ENCODE results near the gene PGLYRP4. TPM values are rescaled to one million over a fixed set of nuclear protein-coding genes. Genes with fewer than 3 reads are reported as not detected.

PGLYRP4 gene
- total RNA-seq, 1 donor from 2014 or later, result not detected

GRCh38 chr1:153344718-153345025, 4.0 kb downstream of the PGLYRP4 start:
- Mint-ChIP-seq H3K4me1 (no peaks in the 10 kb centered on the region), H3K9me3 (no peaks in the 10 kb centered on the region), H3K36me3 (ENCODE audit: low read depth) (no peaks in the 10 kb centered on the region), H3K27ac (ENCODE audit: unreplicated experiment) (no peak overlapping the region), H3K4me3 (no peak overlapping the region), H3K27me3 (ENCODE audit: low read depth) (peaks cover 81% of the 10 kb centered on the region)
- no peak for DNase-seq (ENCODE audit: low read depth, low spot score)
- TF ChIP-seq, protein P1, sequence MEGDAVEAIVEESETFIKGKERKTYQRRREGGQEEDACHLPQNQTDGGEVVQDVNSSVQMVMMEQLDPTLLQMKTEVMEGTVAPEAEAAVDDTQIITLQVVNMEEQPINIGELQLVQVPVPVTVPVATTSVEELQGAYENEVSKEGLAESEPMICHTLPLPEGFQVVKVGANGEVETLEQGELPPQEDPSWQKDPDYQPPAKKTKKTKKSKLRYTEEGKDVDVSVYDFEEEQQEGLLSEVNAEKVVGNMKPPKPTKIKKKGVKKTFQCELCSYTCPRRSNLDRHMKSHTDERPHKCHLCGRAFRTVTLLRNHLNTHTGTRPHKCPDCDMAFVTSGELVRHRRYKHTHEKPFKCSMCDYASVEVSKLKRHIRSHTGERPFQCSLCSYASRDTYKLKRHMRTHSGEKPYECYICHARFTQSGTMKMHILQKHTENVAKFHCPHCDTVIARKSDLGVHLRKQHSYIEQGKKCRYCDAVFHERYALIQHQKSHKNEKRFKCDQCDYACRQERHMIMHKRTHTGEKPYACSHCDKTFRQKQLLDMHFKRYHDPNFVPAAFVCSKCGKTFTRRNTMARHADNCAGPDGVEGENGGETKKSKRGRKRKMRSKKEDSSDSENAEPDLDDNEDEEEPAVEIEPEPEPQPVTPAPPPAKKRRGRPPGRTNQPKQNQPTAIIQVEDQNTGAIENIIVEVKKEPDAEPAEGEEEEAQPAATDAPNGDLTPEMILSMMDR (conservative IDR thresholded peaks at IDR 0.05), result no peak

DNA sequence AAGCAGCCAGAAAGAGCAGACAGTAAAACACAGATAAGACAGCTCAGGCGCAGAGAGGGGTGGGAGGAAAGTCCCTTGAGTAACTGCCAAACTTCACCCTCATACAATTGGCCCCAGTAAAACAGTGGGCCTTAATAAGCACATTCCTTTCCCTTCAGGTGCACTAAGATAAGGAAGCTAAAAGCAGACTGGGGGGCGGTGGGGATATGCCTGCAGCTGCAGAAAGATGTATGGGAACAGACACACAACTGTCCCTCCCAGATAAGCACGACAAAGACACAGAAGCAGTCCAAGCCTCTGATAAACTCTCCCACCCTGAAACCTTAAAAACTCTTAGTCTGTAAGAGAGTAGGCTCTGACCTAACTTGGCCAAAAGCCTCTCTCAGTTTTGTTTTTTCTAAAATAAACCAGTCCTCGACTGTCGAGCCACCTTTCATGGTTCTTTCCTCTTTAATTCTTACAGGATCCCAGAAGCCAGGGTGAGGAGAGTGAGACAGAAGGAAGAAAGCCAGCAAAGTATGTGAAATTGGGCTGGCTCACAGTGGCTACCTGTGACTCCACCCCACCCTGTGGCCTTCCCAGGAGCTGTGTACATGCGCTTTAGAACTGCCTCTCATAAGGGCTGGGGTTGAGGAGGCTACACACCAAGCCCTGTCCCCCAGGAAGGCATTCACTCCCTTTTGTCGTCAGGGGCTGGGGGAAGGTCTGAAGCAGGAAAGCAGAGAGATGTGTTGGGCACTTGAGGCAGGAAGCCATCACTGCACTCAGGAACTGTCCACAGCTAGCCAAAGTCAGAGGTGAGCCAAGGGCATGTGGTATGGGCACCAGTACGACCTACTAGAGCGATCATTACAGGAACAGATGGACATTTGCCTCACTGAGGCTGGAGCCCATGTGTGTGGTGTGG, 4.6 kb downstream of the PGLYRP4 start:
- H3K9me3 Mint-ChIP-seq, result no peaks in the 10 kb centered on the region
- no peaks in the 10 kb centered on the region for H3K36me3 Mint-ChIP-seq (ENCODE audit: low read depth)
- no peak overlapping the region for H3K4me3 Mint-ChIP-seq
- no peak overlapping the region for H3K27ac Mint-ChIP-seq (ENCODE audit: unreplicated experiment)
- peaks cover 79% of the 10 kb centered on the region for H3K27me3 Mint-ChIP-seq (ENCODE audit: low read depth)
- H3K4me1 Mint-ChIP-seq, result no peaks in the 10 kb centered on the region
- TF ChIP-seq, protein P1 (conservative IDR thresholded peaks at IDR 0.05), result no peak
- no peak for DNase-seq (ENCODE audit: low read depth, low spot score)

- TF ChIP-seq, protein P1 (conservative IDR thresholded peaks at IDR 0.05), result no peak
- Mint-ChIP-seq H3K27ac (ENCODE audit: unreplicated experiment) (no peak overlapping the region), H3K4me3 (no peak overlapping the region), H3K4me1 (no peaks in the 10 kb centered on the region), H3K9me3 (no peaks in the 10 kb centered on the region), H3K36me3 (ENCODE audit: low read depth) (no peaks in the 10 kb centered on the region), H3K27me3 (ENCODE audit: low read depth) (peaks cover 80% of the 10 kb centered on the region)
- DNase-seq (ENCODE audit: low read depth, low spot score), result no peak
Measured at GRCh38 chr1:153343040-153343681, 5.5 kb downstream of the PGLYRP4 start.

GRCh38 chr1:153342178-153342577, 6.5 kb downstream of the PGLYRP4 start:
- TF ChIP-seq, protein P1 (conservative IDR thresholded peaks at IDR 0.05), result no peak
- Mint-ChIP-seq H3K4me1 (no peaks in the 10 kb centered on the region), H3K36me3 (ENCODE audit: low read depth) (no peaks in the 10 kb centered on the region), H3K4me3 (no peak overlapping the region), H3K27ac (ENCODE audit: unreplicated experiment) (no peak overlapping the region), H3K9me3 (no peaks in the 10 kb centered on the region), H3K27me3 (ENCODE audit: low read depth) (peaks cover 80% of the 10 kb centered on the region)
- DNase-seq (ENCODE audit: low read depth, low spot score), result no peak

- H3K9me3 Mint-ChIP-seq, result no peaks in the 10 kb centered on the region
- peaks cover 77% of the 10 kb centered on the region for H3K27me3 Mint-ChIP-seq (ENCODE audit: low read depth)
- H3K27ac Mint-ChIP-seq (ENCODE audit: unreplicated experiment), result no peak overlapping the region
- H3K36me3 Mint-ChIP-seq (ENCODE audit: low read depth), result no peaks in the 10 kb centered on the region
- TF ChIP-seq, protein P1 (conservative IDR thresholded peaks at IDR 0.05), result no peak
- H3K4me1 Mint-ChIP-seq, result no peaks in the 10 kb centered on the region
- DNase-seq (ENCODE audit: low read depth, low spot score), result no peak
- H3K4me3 Mint-ChIP-seq, result no peak overlapping the region
Measured at GRCh38 chr1:153341431-153341934, 7.2 kb downstream of the PGLYRP4 start.
